CD4-positive, alpha-beta T cell (primary cell): Measurements from ENCODE around the gene PRPF40A. TPM values are rescaled to one million over a fixed set of nuclear protein-coding genes. Genes with fewer than 3 reads are reported as not detected.
"Not testable (repeated sequence)": the region's sequence is repeated elsewhere in the genome, so short reads cannot be mapped to it uniquely, and the experiment has no call there.

Experiments
- ATAC-seq: fragments of 200-7000 bp; cut with Tn5 transposase; one replicate; pipeline ENCODE4 v1.10.0; 2022; ENCODE audit warnings: mild to moderate bottlenecking; ENCODE audit not compliant: poor library complexity
- CTCF ChIA-PET: fragments of 350-600 bp; sonication (Branson Sonifier 250); formaldehyde crosslinking; loops from one replicate; lab custom pipeline; 2021; ENCODE audit warnings: antibody characterized with exemption, inconsistent platforms; lab: Charles Lee
- POLR2A ChIA-PET: fragments of 350-600 bp; sonication (Branson Sonifier 250); formaldehyde crosslinking; loops from one replicate; lab custom pipeline; 2021; ENCODE audit warnings: antibody characterized with exemption, inconsistent platforms; lab: Charles Lee
- DNase-seq, 14 experiments: peaks; one replicate each; pipeline ENCODE4 v3.0.0-alpha.2; 2013 to 2020; ENCODE audit warnings: mixed read lengths in 2 of 14
- H3K27ac ChIP-seq, 2 donors: one replicate each; pipeline versions ENCODE4 v1.5.1 to v1.7.0; 2013; ENCODE audit warnings: low read length in 2 of 2, low read depth in 1 of 2, mild to moderate bottlenecking in 1 of 2
- H3K27me3 ChIP-seq, 2 experiments: 1 replicate in 1 of 2; 2 replicates in 1 of 2; pipeline versions ENCODE4 v1.6.1 to v1.7.0; 2013; ENCODE audit warnings: low read length in 2 of 2, control low read depth in 1 of 2, mild to moderate bottlenecking in 1 of 2, moderate library complexity in 1 of 2; ENCODE audit not compliant: insufficient read depth in 2 of 2, control insufficient read depth in 1 of 2
- H3K36me3 ChIP-seq: one replicate; pipeline ENCODE4 v1.6.1; 2013; ENCODE audit warnings: low read length, control low read depth; ENCODE audit not compliant: insufficient read depth
- H3K4me1 ChIP-seq: one replicate; pipeline ENCODE4 v1.6.1; 2013; ENCODE audit warnings: low read length, control low read depth; ENCODE audit not compliant: insufficient read depth
- H3K4me3 ChIP-seq: one replicate; pipeline ENCODE4 v1.5.1; 2013; ENCODE audit warnings: mild to moderate bottlenecking, low read length, moderate library complexity
- H3K9me3 ChIP-seq, 2 experiments: 1 replicate in 1 of 2; 2 replicates in 1 of 2; pipeline versions ENCODE4 v1.6.1 to v1.7.0; 2013; ENCODE audit warnings: low read length in 2 of 2, mild to moderate bottlenecking in 2 of 2, control low read depth in 1 of 2, moderate library complexity in 1 of 2; ENCODE audit not compliant: control insufficient read depth in 1 of 2, insufficient read depth in 1 of 2
- H3K27ac Mint-ChIP-seq: one replicate; pipeline ENCODE4 v1.8.0; 2020; ENCODE audit warnings: mixed read lengths
- H3K27me3 Mint-ChIP-seq: one replicate; pipeline ENCODE4 v1.8.0; 2021; ENCODE audit warnings: mixed read lengths
- H3K36me3 Mint-ChIP-seq: one replicate; pipeline ENCODE4 v1.8.0; 2021; ENCODE audit warnings: low read depth, mixed read lengths
- H3K4me1 Mint-ChIP-seq: one replicate; pipeline ENCODE4 v1.8.0; 2021; ENCODE audit warnings: low read depth, mixed read lengths
- H3K4me3 Mint-ChIP-seq: one replicate; pipeline ENCODE4 v1.8.0; 2020; ENCODE audit warnings: mild to moderate bottlenecking, mixed read lengths
- H3K9me3 Mint-ChIP-seq: one replicate; pipeline ENCODE4 v1.8.0; 2020; ENCODE audit warnings: mixed read lengths
- intact Hi-C, 2 experiments: fragments of 100-400 bp; cut with DNase I in 1 of 2; cut with micrococcal nuclease in 1 of 2; formaldehyde crosslinking; loops; one replicate each; pipeline versions ENCODE4 v1.15.1 to v1.9.0; 2023 to 2025; cut with DNase I, micrococcal nuclease
- total RNA-seq, 174 experiments: library from RNA in 2 of 174; stranded (reverse) in 2 of 174; gene quantifications; one replicate each; pipeline ENCODE4 v1.2.3 and lab custom pipeline; 2021 to 2026
- TF ChIP-seq, protein P1 (sequence below): fragments of 200-600 bp; IDR thresholded peaks from one replicate; pipeline ENCODE4 v1.8.0; 2022; ENCODE audit warnings: antibody characterized with exemption, mild to moderate bottlenecking

The PRPF40A gene
- total RNA-seq, 2 experiments from 2014 or later: 146 to 148 TPM

GRCh38 chr2:152755029-152755428 is 37.8 kb upstream of the PRPF40A start:
- peaks cover 61% of the 10 kb centered on the region for H3K36me3 Mint-ChIP-seq
- TF ChIP-seq, protein P1, sequence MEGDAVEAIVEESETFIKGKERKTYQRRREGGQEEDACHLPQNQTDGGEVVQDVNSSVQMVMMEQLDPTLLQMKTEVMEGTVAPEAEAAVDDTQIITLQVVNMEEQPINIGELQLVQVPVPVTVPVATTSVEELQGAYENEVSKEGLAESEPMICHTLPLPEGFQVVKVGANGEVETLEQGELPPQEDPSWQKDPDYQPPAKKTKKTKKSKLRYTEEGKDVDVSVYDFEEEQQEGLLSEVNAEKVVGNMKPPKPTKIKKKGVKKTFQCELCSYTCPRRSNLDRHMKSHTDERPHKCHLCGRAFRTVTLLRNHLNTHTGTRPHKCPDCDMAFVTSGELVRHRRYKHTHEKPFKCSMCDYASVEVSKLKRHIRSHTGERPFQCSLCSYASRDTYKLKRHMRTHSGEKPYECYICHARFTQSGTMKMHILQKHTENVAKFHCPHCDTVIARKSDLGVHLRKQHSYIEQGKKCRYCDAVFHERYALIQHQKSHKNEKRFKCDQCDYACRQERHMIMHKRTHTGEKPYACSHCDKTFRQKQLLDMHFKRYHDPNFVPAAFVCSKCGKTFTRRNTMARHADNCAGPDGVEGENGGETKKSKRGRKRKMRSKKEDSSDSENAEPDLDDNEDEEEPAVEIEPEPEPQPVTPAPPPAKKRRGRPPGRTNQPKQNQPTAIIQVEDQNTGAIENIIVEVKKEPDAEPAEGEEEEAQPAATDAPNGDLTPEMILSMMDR: no peak
- CTCF ChIA-PET: no interaction called here

GRCh38 chr2:152747751-152748150 is 30.5 kb upstream of the PRPF40A start:
- H3K9me3 ChIP-seq, DNase-seq, H3K27ac ChIP-seq, ATAC-seq, H3K4me1 ChIP-seq, H3K27me3 Mint-ChIP-seq, H3K27ac Mint-ChIP-seq, H3K27me3 ChIP-seq, CTCF ChIA-PET, POLR2A ChIA-PET, H3K4me3 ChIP-seq, H3K9me3 Mint-ChIP-seq, H3K4me3 Mint-ChIP-seq: not testable (repeated sequence)
- peaks cover 71% of the 10 kb centered on the region for H3K36me3 Mint-ChIP-seq
- peaks cover 18% of the 10 kb centered on the region for H3K36me3 ChIP-seq
- peaks cover 18% of the 10 kb centered on the region for H3K4me1 Mint-ChIP-seq
- intact Hi-C loops: loop anchor here in 1 of 2 experiments (10.0 kb wide), 1 partner anchor 713 kb away; no protein-coding TSS in a partner anchor

More at GRCh38 chr2:152755029-152755428, 37.8 kb upstream of the PRPF40A start:
- Histone ChIP-seq H3K9me3 (no peaks in the 10 kb centered on the region), H3K27ac (no peak overlapping the region), H3K36me3 (peaks cover 36% of the 10 kb centered on the region), H3K27me3 (no peaks in the 10 kb centered on the region), H3K4me3 (no peak overlapping the region), H3K4me1 (no peaks in the 10 kb centered on the region)
- intact Hi-C loops: no loop called here
- no peaks in the 10 kb centered on the region for H3K4me1 Mint-ChIP-seq
- ATAC-seq (no peak), DNase-seq (no peak)
- H3K9me3 Mint-ChIP-seq: no peaks in the 10 kb centered on the region
- no peak overlapping the region for H3K27ac Mint-ChIP-seq
- POLR2A ChIA-PET: no interaction called here
- no peak overlapping the region for H3K4me3 Mint-ChIP-seq
- H3K27me3 Mint-ChIP-seq: no peaks in the 10 kb centered on the region

- intact Hi-C loops: loop anchor here (5.0 to 10.0 kb wide), 3 partner anchors 706 to 734 kb away; partner anchors contain the start of gene RPRM (in 2 of the 2)
- ChIA-PET CTCF (interaction anchor here (1.4 to 1.7 kb wide), 3 partner anchors 21 to 566 kb away, joined by 4 to 6 read pairs (median 5); partner anchors contain the start of gene PRPF40A), POLR2A (interaction anchor here (1.3 kb wide), 1 partner anchor 12 kb away, joined by 3 read pairs; no protein-coding TSS in a partner anchor)
- Histone ChIP-seq H3K36me3 (no peaks in the 10 kb centered on the region), H3K4me1 (no peaks in the 10 kb centered on the region), H3K4me3 (no peak overlapping the region), H3K9me3 (no peaks in the 10 kb centered on the region), H3K27ac (no peak overlapping the region), H3K27me3 (no peaks in the 10 kb centered on the region)
- Mint-ChIP-seq H3K27ac (no peak overlapping the region), H3K4me1 (peaks cover 14% of the 10 kb centered on the region), H3K36me3 (peaks cover 57% of the 10 kb centered on the region), H3K9me3 (no peaks in the 10 kb centered on the region), H3K4me3 (no peak overlapping the region), H3K27me3 (no peaks in the 10 kb centered on the region)
- TF ChIP-seq, protein P1: peak; percentile 24
- DNase-seq: peak in 3 of 14 experiments; percentile 1 to 20 (median 14)
- ATAC-seq: peak; percentile 45
These were observed 25.7 kb upstream of the PRPF40A start for GRCh38 chr2:152743002-152743401.
